ENCODE results near the gene TOR4A.

The TOR4A gene

GRCh38 chr9:137299938-137300337 is 22.4 kb downstream of the TOR4A start:
- in situ Hi-C loops (cut with HindIII; ENCODE audit: low pct_ligation_motif_present, low sequenced_read_pairs) = no loop called here
- Histone ChIP-seq H3K27ac (no peak overlapping the region), H3K36me3 (replicated peaks) (no peaks in the 10 kb centered on the region), H3K27me3 (replicated peaks) (no peaks in the 10 kb centered on the region), H3K4me3 (ENCODE audit: low read depth, low read length) (no peak overlapping the region)
- TF ChIP-seq, protein P1, sequence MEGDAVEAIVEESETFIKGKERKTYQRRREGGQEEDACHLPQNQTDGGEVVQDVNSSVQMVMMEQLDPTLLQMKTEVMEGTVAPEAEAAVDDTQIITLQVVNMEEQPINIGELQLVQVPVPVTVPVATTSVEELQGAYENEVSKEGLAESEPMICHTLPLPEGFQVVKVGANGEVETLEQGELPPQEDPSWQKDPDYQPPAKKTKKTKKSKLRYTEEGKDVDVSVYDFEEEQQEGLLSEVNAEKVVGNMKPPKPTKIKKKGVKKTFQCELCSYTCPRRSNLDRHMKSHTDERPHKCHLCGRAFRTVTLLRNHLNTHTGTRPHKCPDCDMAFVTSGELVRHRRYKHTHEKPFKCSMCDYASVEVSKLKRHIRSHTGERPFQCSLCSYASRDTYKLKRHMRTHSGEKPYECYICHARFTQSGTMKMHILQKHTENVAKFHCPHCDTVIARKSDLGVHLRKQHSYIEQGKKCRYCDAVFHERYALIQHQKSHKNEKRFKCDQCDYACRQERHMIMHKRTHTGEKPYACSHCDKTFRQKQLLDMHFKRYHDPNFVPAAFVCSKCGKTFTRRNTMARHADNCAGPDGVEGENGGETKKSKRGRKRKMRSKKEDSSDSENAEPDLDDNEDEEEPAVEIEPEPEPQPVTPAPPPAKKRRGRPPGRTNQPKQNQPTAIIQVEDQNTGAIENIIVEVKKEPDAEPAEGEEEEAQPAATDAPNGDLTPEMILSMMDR (IDR thresholded peaks at IDR 0.05; ENCODE audit: low read depth, low read length, missing control alignments) = no peak
- no peak for DNase-seq

DNA sequence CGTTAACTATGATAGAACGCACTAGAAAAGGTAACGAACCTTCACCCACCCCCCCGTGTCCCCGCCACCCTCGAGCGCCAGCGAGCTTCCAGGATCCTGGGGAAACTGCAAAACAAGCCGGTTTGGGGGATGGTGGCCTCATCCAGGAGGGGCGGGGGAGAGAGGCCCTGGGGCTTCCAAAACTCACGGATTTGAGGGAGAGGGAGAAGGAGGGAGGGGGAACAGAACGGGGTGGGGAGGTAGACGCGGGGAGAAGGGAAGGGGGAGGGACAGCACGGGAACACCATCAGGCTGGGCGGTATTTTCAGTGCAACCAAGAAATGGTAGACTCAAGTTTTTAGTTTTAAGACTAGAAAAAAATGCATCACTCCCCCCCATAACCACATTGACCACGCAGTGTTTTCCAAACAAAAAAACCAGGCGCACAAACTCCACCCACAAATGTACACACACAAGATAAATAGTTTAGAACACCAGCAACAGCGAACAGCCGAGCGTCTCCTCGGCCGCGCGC is 23.1 kb downstream of the TOR4A start:
- H3K4me3 ChIP-seq (ENCODE audit: low read depth, low read length) = peak overlapping the region; percentile 45
- H3K27ac ChIP-seq = peak overlapping the region; percentile 50
- DNase-seq = no peak
- no peaks in the 10 kb centered on the region for H3K36me3 ChIP-seq (replicated peaks)
- in situ Hi-C loops (cut with HindIII; ENCODE audit: low pct_ligation_motif_present, low sequenced_read_pairs) = no loop called here
- TF ChIP-seq, protein P1 (IDR thresholded peaks at IDR 0.05; ENCODE audit: low read depth, low read length, missing control alignments) = no peak
- H3K27me3 ChIP-seq (replicated peaks) = no peaks in the 10 kb centered on the region

DNA sequence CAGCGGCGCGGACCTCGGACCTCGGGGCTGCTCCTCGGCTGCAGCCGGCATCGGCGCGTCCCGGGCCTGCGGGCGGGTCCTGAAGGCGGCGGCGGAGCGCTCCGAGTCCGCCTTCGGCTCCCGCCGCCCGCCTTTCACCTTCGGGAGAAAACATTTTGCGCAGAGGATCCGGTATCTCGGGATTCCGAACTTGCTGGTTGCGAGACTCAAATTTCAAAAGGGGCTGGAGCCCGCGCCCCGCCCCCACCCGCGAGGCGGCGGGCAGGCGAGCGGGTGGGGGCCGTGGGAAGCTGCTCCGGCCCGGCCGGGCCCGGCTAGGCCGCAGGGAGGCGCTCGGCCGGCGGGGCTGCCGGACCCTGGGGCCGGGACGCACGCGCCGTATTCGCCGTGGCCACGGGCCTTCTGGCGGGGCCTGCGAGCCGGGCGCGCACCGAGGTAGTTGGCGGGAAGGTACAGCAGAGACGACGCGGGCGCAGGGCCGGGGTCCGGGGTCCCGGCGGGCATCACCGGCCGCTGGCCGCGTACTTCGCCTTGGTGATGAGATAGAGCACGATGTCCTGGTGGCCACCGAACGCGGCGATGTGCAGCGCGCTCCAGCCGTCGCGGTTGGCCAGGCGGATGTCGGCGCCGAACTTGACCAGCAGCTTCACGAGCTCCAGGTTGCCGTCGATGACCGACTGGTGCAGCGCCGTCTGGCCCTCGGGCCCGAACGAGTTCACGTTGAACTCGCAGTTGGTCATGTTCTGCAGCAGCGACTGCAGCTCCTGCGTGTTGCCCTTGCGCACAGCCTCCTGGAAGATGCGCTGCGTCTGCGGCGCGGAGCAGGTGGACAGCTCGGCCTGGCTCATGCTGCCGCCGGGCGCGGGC is 23.8 kb downstream of the TOR4A start:
- in situ Hi-C loops (cut with HindIII; ENCODE audit: low pct_ligation_motif_present, low sequenced_read_pairs) = no loop called here
- no peaks in the 10 kb centered on the region for H3K27me3 ChIP-seq (replicated peaks)
- DNase-seq = no peak

DNA sequence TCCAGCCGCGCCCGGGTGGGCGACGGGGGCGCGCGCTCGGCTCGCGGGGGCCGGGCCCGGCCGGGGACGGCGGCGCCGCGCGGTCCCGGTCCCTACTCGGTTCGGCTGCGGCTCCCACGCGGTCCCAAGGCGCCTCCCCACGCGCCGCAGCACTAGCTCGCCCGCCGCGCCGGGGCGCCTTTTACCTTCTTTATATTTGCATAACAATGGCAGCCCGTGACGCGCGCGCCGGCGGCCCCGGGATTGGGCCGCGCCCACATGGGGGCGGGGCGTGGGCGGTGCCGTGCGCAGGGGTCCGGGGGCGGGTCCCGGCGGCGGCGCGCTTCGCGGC is 24.6 kb downstream of the TOR4A start, which contains the start of gene NRARP:
NRARP (minus strand) TSS at position 154 of the 331 bp plus-strand sequence. CDS start 343 bp downstream, outside the sequence.
- no peaks in the 10 kb centered on the region for H3K27me3 ChIP-seq (replicated peaks)
- peak within 1 kb of the TSS; percentile 45 for H3K4me3 ChIP-seq (ENCODE audit: low read depth, low read length)
- peak; percentile 67 for DNase-seq
- in situ Hi-C loops (cut with HindIII; ENCODE audit: low pct_ligation_motif_present, low sequenced_read_pairs) = no loop called here
- peak within 1 kb of the TSS; percentile 50 for H3K27ac ChIP-seq
- no peaks in the 10 kb centered on the region for H3K36me3 ChIP-seq (replicated peaks)
- TF ChIP-seq, protein P1 (IDR thresholded peaks at IDR 0.05; ENCODE audit: low read depth, low read length, missing control alignments) = no peak

More for the DNA sequence above, 23.8 kb downstream of the TOR4A start:
- TF ChIP-seq, protein P1 (IDR thresholded peaks at IDR 0.05; ENCODE audit: low read depth, low read length, missing control alignments) = no peak
- H3K4me3 ChIP-seq (ENCODE audit: low read depth, low read length) = peak overlapping the region; percentile 45
- H3K27ac ChIP-seq = peak overlapping the region; percentile 50
- no peaks in the 10 kb centered on the region for H3K36me3 ChIP-seq (replicated peaks)

DNA sequence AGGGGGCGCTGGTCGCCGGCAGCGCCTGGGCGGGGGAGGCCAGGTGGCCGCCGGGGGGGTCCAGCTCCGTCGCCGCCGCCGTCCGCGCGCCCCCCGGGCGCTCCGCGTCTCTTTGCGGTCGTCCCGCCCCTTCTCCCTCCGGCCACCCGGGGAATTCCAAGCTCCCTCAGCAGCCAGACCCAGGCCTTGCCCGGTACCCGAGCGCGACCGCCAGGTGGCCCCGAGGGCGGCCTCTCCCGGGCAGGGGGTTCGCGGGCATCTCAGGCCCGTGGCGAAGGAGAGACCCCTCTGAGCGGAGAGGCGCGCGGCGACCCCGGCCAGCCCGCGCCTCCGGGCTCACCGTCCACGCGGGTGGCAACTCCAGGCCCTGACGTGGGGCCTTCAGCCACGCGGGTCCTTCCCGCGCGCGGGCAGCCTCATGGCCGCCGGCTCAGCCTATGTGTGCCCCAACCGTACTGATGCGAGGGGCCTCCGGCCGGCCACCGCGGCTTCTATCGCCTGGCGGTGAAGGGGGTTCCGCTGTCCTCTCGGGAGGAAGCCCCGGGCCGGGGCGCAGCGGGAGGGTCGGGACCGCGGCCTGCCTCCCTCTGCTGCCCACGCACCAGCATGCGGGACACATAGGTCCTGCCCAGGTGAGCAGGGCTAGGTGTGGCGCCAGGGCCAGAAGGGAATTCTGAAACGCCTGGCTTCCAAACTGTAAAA is 25.1 kb downstream of the TOR4A start:
- in situ Hi-C loops (cut with HindIII; ENCODE audit: low pct_ligation_motif_present, low sequenced_read_pairs) = no loop called here
- Histone ChIP-seq H3K36me3 (replicated peaks) (no peaks in the 10 kb centered on the region), H3K27ac (peak overlapping the region; percentile 24), H3K27me3 (replicated peaks) (no peaks in the 10 kb centered on the region), H3K4me3 (ENCODE audit: low read depth, low read length) (peak overlapping the region; percentile 42)
- no peak for DNase-seq
- TF ChIP-seq, protein P1 (IDR thresholded peaks at IDR 0.05; ENCODE audit: low read depth, low read length, missing control alignments) = peak; percentile 63
